HepG2 (cell line): Measurements from ENCODE around the gene NDUFV1. TPM values are rescaled to one million over a fixed set of nuclear protein-coding genes. Genes with fewer than 3 reads are reported as not detected.

Source experiments
- DR1 ChIP-seq: sonication (generic); formaldehyde crosslinking; IDR thresholded peaks from 2 replicates; pipeline ENCODE4 v1.8.0; 2021; ENCODE audit warnings: mild to moderate bottlenecking, missing genetic modification reagents, inconsistent platforms
- ELF3 ChIP-seq: IDR thresholded peaks from 2 replicates; pipeline ENCODE4 v1.6.1; 2016; ENCODE audit warnings: missing genetic modification reagents, missing compliant biosample characterization
- GATA4 ChIP-seq: sonication (generic); IDR thresholded peaks from 2 replicates; pipeline ENCODE4 v1.6.1; 2016; ENCODE audit warnings: antibody characterized with exemption, low read depth, borderline replicate concordance
- HMG20A ChIP-seq: IDR thresholded peaks from 2 replicates; pipeline ENCODE4 v1.6.1; 2016; ENCODE audit warnings: borderline replicate concordance
- KAT2B ChIP-seq: fragments of 150-350 bp; IDR thresholded peaks from 2 replicates; pipeline ENCODE4 v1.6.1; 2014; ENCODE audit warnings: low read depth, low read length, borderline replicate concordance
- KDM4B ChIP-seq: sonication (generic); formaldehyde crosslinking; IDR thresholded peaks from 2 replicates; pipeline ENCODE4 v1.4.0; 2020; ENCODE audit warnings: missing genetic modification reagents
- KLF11 ChIP-seq: IDR thresholded peaks from 2 replicates; pipeline ENCODE4 v1.6.1; 2016; ENCODE audit warnings: missing compliant biosample characterization
- MTA3 ChIP-seq: sonication (generic); formaldehyde crosslinking; IDR thresholded peaks from 2 replicates; pipeline ENCODE4 v1.4.0; 2020; ENCODE audit warnings: missing genetic modification reagents
- NR0B2 ChIP-seq: sonication (generic); formaldehyde crosslinking; IDR thresholded peaks from 2 replicates; pipeline ENCODE4 v1.4.0; 2020; ENCODE audit warnings: mild to moderate bottlenecking, missing genetic modification reagents
- SMC3 ChIP-seq: IDR thresholded peaks from 2 replicates; pipeline ENCODE4 v1.6.1; 2011; ENCODE audit warnings: low read length, improper control_type of control experiment
- SP2 ChIP-seq: sonication (generic); formaldehyde crosslinking; IDR thresholded peaks from 2 replicates; pipeline ENCODE4 v1.5.1; 2020; ENCODE audit warnings: mild to moderate bottlenecking, missing genetic modification reagents
- SP4 ChIP-seq: sonication (generic); formaldehyde crosslinking; IDR thresholded peaks from 2 replicates; pipeline ENCODE4 v1.8.1; 2023; ENCODE audit warnings: mild to moderate bottlenecking, missing genetic modification reagents
- TARDBP ChIP-seq: sonication (generic); formaldehyde crosslinking; IDR thresholded peaks from 2 replicates; pipeline ENCODE4 v1.8.0; 2022; ENCODE audit warnings: mild to moderate bottlenecking, missing genetic modification reagents
- ZBTB26 ChIP-seq: IDR thresholded peaks from 2 replicates; pipeline ENCODE4 v1.6.1; 2016; ENCODE audit warnings: missing compliant biosample characterization, missing genetic modification reagents, borderline replicate concordance
- ZHX2 ChIP-seq, 2 experiments: sonication (generic) in 1 of 2; formaldehyde crosslinking in 1 of 2; IDR thresholded peaks; 2 replicates each; pipeline versions ENCODE4 v1.6.1 to v1.9.0; 2014 to 2022; ENCODE audit warnings: antibody characterized with exemption in 1 of 2, borderline replicate concordance in 1 of 2, inconsistent platforms in 1 of 2, low read depth in 1 of 2, missing genetic modification reagents in 1 of 2
- ZKSCAN8 ChIP-seq: IDR thresholded peaks from 2 replicates; pipeline ENCODE4 v1.6.1; 2016; ENCODE audit warnings: borderline replicate concordance, missing genetic modification reagents, missing compliant biosample characterization
- ZNF235 ChIP-seq: sonication (generic); formaldehyde crosslinking; IDR thresholded peaks from 2 replicates; pipeline ENCODE4 v1.8.1; 2023; ENCODE audit warnings: mild to moderate bottlenecking, missing genetic modification reagents, borderline replicate concordance
- ZNF619 ChIP-seq: sonication (generic); formaldehyde crosslinking; IDR thresholded peaks from 2 replicates; pipeline ENCODE4 v1.4.0; 2020; ENCODE audit warnings: mild to moderate bottlenecking, missing genetic modification reagents
- ZNF7 ChIP-seq: IDR thresholded peaks from 2 replicates; pipeline ENCODE4 v1.6.1; 2016; ENCODE audit warnings: missing biosample characterization, missing genetic modification reagents
- ZNF777 ChIP-seq: sonication (generic); formaldehyde crosslinking; IDR thresholded peaks from 2 replicates; pipeline ENCODE4 v1.4.0; 2020; ENCODE audit warnings: missing genetic modification reagents
- polyA plus RNA-seq, 8 experiments: library from polyadenylated mRNA; depleted of rRNA in 3 of 8; stranded (reverse) in 7 of 8; unstranded in 1 of 8; fragments of >200 nt; fragmentation: Illumina TruSeq in 4 of 8; extraction: Trizol in 4 of 8; gene quantifications; 2 replicates each; pipeline versions ENCODE4 v1.2.1 to v1.2.3, GENCODE V29; 2011 to 2016; ENCODE audit warnings: low read depth in 4 of 8, missing spikeins in 1 of 8, mixed read lengths in 1 of 8; ENCODE audit not compliant: insufficient read depth in 1 of 8
- total RNA-seq, 5 experiments: library from RNA; depleted of rRNA; stranded (reverse); fragments of >200 nt; fragmentation: Illumina TruSeq; extraction: Trizol; gene quantifications; 2 replicates each; pipeline ENCODE4 v1.2.3, GENCODE V29; 2016; ENCODE audit warnings: low read depth in 1 of 5
- TF ChIP-seq, protein P1 (sequence below): sonication (generic); formaldehyde crosslinking; IDR thresholded peaks from 2 replicates; pipeline ENCODE4 v1.4.0; 2020; ENCODE audit warnings: missing genetic modification reagents; ENCODE audit errors: not compliant biosample characterization

Gene NDUFV1
- total and polyA plus RNA-seq, 2 of the 13 experiments (the other 11 are each of a cell fraction or from before 2014, with no cell fraction given) = 88.9 to 137 TPM

GRCh38 chr11:67630228-67630942, 23.6 kb downstream of the NDUFV1 start (continued):
- TF ChIP-seq TARDBP (peak; percentile 59; the same call in 1 of the 2 replicates), NR0B2 (CRISPR knock-in tag) (no peak), ZNF777 (CRISPR knock-in tag) (peak; percentile 76), ZKSCAN8 (CRISPR knock-in tag) (0 out of 2 replicates have a peak, but pooled peaks have one; percentile 22), HMG20A (CRISPR knock-in tag) (peak; percentile 16; the same call in 1 of the 2 replicates), ZHX2 (IDR thresholded peaks at IDR 0.05; ENCODE audit: low read depth) (peak; percentile 36; the same call in 1 of the 2 replicates), ZHX2 (CRISPR knock-in tag; IDR thresholded peaks at IDR 0.05; ENCODE audit: borderline replicate concordance) (0 out of 2 replicates have a peak, but pooled peaks have one; percentile 42), MTA3 (CRISPR knock-in tag) (no peak), SP4 (CRISPR knock-in tag) (peak; percentile 82), KDM4B (CRISPR knock-in tag) (peak; percentile 75; the same call in 1 of the 2 replicates), ZNF235 (CRISPR knock-in tag) (no peak), GATA4 (peak; percentile 33; the same call in 1 of the 2 replicates), ZNF619 (CRISPR knock-in tag) (no peak), DR1 (peak; percentile 44; the same call in 1 of the 2 replicates), SP2 (CRISPR knock-in tag) (0 out of 2 replicates have a peak, but pooled peaks have one; percentile 13), ZNF7 (CRISPR knock-in tag) (0 out of 2 replicates have a peak, but pooled peaks have one; percentile 11), KAT2B (no peak), ZBTB26 (CRISPR knock-in tag) (0 out of 2 replicates have a peak, but pooled peaks have one; percentile 40), KLF11 (CRISPR knock-in tag) (0 out of 2 replicates have a peak, but pooled peaks have one; percentile 41), ELF3 (peak; percentile 48; the same call in 1 of the 2 replicates), SMC3 (peak; percentile 23; the same call in 1 of the 2 replicates)
- TF ChIP-seq, protein P1, sequence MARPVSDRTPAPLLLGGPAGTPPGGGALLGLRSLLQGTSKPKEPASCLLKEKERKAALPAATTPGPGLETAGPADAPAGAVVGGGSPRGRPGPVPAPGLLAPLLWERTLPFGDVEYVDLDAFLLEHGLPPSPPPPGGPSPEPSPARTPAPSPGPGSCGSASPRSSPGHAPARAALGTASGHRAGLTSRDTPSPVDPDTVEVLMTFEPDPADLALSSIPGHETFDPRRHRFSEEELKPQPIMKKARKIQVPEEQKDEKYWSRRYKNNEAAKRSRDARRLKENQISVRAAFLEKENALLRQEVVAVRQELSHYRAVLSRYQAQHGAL (CRISPR knock-in tag) = peak; percentile 78
